ENCODE measurements around the gene FAM219A. TPM values are rescaled to one million over a fixed set of nuclear protein-coding genes. Genes with fewer than 3 reads are reported as not detected.
"Not testable (repeated sequence)": the region's sequence is repeated elsewhere in the genome, so short reads cannot be mapped to it uniquely, and the experiment has no call there.

Gene FAM219A
- polyA plus RNA-seq, 3 donors = 0.61 to 15.3 (median 1.2) TPM

DNA sequence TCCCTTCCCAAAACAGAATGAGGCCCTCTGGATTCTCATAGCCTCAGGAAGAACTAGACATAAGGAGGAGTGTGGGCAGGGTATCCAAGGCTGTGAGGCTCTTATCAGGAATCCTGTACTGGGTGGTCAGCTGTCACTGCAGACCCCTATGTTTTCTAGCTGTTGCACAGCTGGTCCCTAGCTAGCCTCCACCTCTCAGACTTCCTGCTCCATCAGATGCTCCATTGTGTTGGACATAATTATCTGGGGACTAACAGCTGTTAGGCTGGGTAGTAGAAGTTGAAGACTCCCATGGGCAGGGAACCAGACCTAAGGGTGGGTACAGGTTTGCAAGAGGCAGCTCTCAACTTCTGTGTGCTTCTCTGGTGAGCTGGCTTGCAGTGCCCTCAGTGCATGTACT, 18.4 kb downstream of the FAM219A start:
- no peaks in the 10 kb centered on the region for H3K27me3 ChIP-seq (ENCODE audit: control insufficient read depth in 2 of 2, insufficient read depth in 2 of 2, low read length in 2 of 2)
- Mint-ChIP-seq H3K4me1 (peaks cover 10% of the 10 kb centered on the region), H3K36me3 (peaks cover 10 to 16% of the 10 kb centered on the region in 2 donors), H3K4me3 (no peak overlapping the region), H3K9me3 (peaks cover 0 to 2% (median 0%) of the 10 kb centered on the region in 7 donors), H3K27me3 (ENCODE audit: low read depth in 3 of 3) (peaks cover 0 to 6% (median 2%) of the 10 kb centered on the region in 3 donors), H3K27ac (no peak overlapping the region)
- intact Hi-C loops (cut with micrococcal nuclease) = loop anchor here in 1 of 2 donors (10.0 kb wide), 1 partner anchor 155 kb away; no protein-coding TSS in a partner anchor
- H3K36me3 ChIP-seq (replicated peaks in 1 of 2; ENCODE audit: control insufficient read depth in 1 of 2, insufficient read depth in 2 of 2, low read length in 2 of 2) = peaks cover 0 to 3% of the 10 kb centered on the region in 2 donors
- H3K9ac ChIP-seq (ENCODE audit: insufficient read depth, low read length, poor library complexity, severe bottlenecking) = no peak overlapping the region
- no peak overlapping the region for H2AFZ ChIP-seq (ENCODE audit: insufficient read depth, low read depth, low read length, poor library complexity, severe bottlenecking)
- H3K4me1 ChIP-seq (ENCODE audit: control insufficient read depth in 1 of 2, insufficient read depth in 2 of 2, low read length in 2 of 2) = no peaks in the 10 kb centered on the region
- no peaks in the 10 kb centered on the region for H3K9me3 ChIP-seq (replicated peaks in 1 of 2; ENCODE audit: control insufficient read depth in 1 of 2, insufficient read depth in 1 of 2, low read length in 2 of 2)
- no peaks in the 10 kb centered on the region for H3K79me2 ChIP-seq (ENCODE audit: insufficient read depth, low read length)
- H3K4me3 ChIP-seq (replicated peaks in 1 of 3; ENCODE audit: low read depth in 2 of 3, low read length in 3 of 3) = no peak overlapping the region
- no peak overlapping the region for H3K27ac ChIP-seq (ENCODE audit: low read depth in 1 of 2, low read length in 2 of 2)
- H4K20me1 ChIP-seq (ENCODE audit: insufficient read depth, low read length) = peaks cover 25% of the 10 kb centered on the region
- TF ChIP-seq, protein P1, sequence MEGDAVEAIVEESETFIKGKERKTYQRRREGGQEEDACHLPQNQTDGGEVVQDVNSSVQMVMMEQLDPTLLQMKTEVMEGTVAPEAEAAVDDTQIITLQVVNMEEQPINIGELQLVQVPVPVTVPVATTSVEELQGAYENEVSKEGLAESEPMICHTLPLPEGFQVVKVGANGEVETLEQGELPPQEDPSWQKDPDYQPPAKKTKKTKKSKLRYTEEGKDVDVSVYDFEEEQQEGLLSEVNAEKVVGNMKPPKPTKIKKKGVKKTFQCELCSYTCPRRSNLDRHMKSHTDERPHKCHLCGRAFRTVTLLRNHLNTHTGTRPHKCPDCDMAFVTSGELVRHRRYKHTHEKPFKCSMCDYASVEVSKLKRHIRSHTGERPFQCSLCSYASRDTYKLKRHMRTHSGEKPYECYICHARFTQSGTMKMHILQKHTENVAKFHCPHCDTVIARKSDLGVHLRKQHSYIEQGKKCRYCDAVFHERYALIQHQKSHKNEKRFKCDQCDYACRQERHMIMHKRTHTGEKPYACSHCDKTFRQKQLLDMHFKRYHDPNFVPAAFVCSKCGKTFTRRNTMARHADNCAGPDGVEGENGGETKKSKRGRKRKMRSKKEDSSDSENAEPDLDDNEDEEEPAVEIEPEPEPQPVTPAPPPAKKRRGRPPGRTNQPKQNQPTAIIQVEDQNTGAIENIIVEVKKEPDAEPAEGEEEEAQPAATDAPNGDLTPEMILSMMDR (IDR thresholded peaks at IDR 0.05) = no peak
- DNase-seq = no peak
- no peak overlapping the region for H3K4me2 ChIP-seq (replicated peaks; ENCODE audit: extremely low read depth, low read length, poor library complexity, severe bottlenecking)

DNA sequence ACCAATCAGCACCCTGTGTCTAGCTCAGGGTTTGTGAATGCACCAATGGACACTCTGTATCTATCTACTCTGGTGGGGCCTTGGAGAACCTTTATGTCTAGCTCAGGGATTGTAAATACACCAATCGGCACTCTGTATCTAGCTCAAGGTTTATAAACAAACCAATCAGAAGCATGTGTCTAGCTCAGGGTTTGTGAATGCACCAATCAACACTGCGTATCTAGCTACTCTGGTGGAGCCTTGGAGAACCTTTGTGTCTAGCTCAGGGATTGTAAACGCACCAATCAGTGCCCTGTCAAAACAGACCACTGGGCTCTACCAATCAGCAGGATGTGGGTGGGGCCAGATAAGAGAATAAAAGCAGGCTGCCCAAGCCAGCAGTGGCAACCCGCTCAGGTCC, 19.9 kb downstream of the FAM219A start:
- intact Hi-C loops (cut with micrococcal nuclease) = loop anchor here in 1 of 2 donors (5.0 kb wide), 1 partner anchor 164 kb away; no protein-coding TSS in a partner anchor
- peaks cover 19% of the 10 kb centered on the region for H4K20me1 ChIP-seq (ENCODE audit: insufficient read depth, low read length)
- WGBS (ENCODE audit: insufficient coverage) = 100% methylated on average over 1 of the region's 4 CpGs
- H3K4me2 ChIP-seq (replicated peaks; ENCODE audit: extremely low read depth, low read length, poor library complexity, severe bottlenecking); H3K9me3 ChIP-seq (replicated peaks in 1 of 2; ENCODE audit: control insufficient read depth in 1 of 2, insufficient read depth in 1 of 2, low read length in 2 of 2); H3K4me3 ChIP-seq (replicated peaks in 1 of 3; ENCODE audit: low read depth in 2 of 3, low read length in 3 of 3); H3K27ac ChIP-seq (ENCODE audit: low read depth in 1 of 2, low read length in 2 of 2); H3K4me3 Mint-ChIP-seq; H3K4me1 ChIP-seq (ENCODE audit: control insufficient read depth in 1 of 2, insufficient read depth in 2 of 2, low read length in 2 of 2); H3K36me3 ChIP-seq (replicated peaks in 1 of 2; ENCODE audit: control insufficient read depth in 1 of 2, insufficient read depth in 2 of 2, low read length in 2 of 2); DNase-seq; H3K27me3 Mint-ChIP-seq (ENCODE audit: low read depth in 3 of 3); H3K27me3 ChIP-seq (ENCODE audit: control insufficient read depth in 2 of 2, insufficient read depth in 2 of 2, low read length in 2 of 2); H2AFZ ChIP-seq (ENCODE audit: insufficient read depth, low read depth, low read length, poor library complexity, severe bottlenecking); H3K9me3 Mint-ChIP-seq; H3K9ac ChIP-seq (ENCODE audit: insufficient read depth, low read length, poor library complexity, severe bottlenecking); H3K79me2 ChIP-seq (ENCODE audit: insufficient read depth, low read length); H3K4me1 Mint-ChIP-seq; H3K27ac Mint-ChIP-seq: not testable (repeated sequence)
- H3K36me3 Mint-ChIP-seq = peaks cover 10 to 16% of the 10 kb centered on the region in 2 donors

DNA sequence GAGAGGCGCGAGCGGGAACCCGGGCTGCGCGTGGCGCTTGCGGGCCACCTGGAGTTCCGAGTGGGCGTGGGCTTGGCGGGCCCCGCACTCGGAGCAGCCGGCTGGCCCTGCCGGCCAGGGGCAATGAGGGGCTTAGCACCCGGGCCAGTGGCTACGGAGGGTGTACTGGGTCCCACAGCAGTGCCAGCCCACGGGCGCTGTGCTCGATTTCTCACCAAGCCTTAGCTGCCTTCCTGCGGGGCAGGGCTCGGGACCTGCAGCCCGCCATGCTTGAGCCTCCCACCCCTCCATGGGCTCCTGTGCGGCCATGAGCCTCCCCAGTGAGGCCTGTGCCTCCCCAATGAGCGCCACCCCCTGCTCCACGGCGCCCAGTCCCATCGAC, 20.5 kb downstream of the FAM219A start:
- H3K79me2 ChIP-seq (ENCODE audit: insufficient read depth, low read length); H3K36me3 ChIP-seq (replicated peaks in 1 of 2; ENCODE audit: control insufficient read depth in 1 of 2, insufficient read depth in 2 of 2, low read length in 2 of 2); H2AFZ ChIP-seq (ENCODE audit: insufficient read depth, low read depth, low read length, poor library complexity, severe bottlenecking); H3K9me3 Mint-ChIP-seq; DNase-seq; H3K27me3 ChIP-seq (ENCODE audit: control insufficient read depth in 2 of 2, insufficient read depth in 2 of 2, low read length in 2 of 2); H3K4me3 ChIP-seq (replicated peaks in 1 of 3; ENCODE audit: low read depth in 2 of 3, low read length in 3 of 3); H3K4me2 ChIP-seq (replicated peaks; ENCODE audit: extremely low read depth, low read length, poor library complexity, severe bottlenecking); H3K27ac ChIP-seq (ENCODE audit: low read depth in 1 of 2, low read length in 2 of 2); H3K9me3 ChIP-seq (replicated peaks in 1 of 2; ENCODE audit: control insufficient read depth in 1 of 2, insufficient read depth in 1 of 2, low read length in 2 of 2); H3K27ac Mint-ChIP-seq; H3K4me3 Mint-ChIP-seq; H3K4me1 ChIP-seq (ENCODE audit: control insufficient read depth in 1 of 2, insufficient read depth in 2 of 2, low read length in 2 of 2); H3K9ac ChIP-seq (ENCODE audit: insufficient read depth, low read length, poor library complexity, severe bottlenecking); H3K4me1 Mint-ChIP-seq; H3K27me3 Mint-ChIP-seq (ENCODE audit: low read depth in 3 of 3): not testable (repeated sequence)
- 98% methylated on average over 21 of the region's 28 CpGs for WGBS (ENCODE audit: insufficient coverage)
- intact Hi-C loops (cut with micrococcal nuclease) = loop anchor here (1.0 to 5.0 kb wide), 3 partner anchors 62 to 164 kb away; no protein-coding TSS in a partner anchor
- peaks cover 19% of the 10 kb centered on the region for H4K20me1 ChIP-seq (ENCODE audit: insufficient read depth, low read length)
- H3K36me3 Mint-ChIP-seq = peaks cover 10 to 16% of the 10 kb centered on the region in 2 donors

Data from CD14-positive monocyte (primary cell).